Stimulated activated CD4-positive, alpha-beta T cell treated with anti-CD3 and anti-CD28 coated beads, Interleukin-1b, Interleukin-23, amount 100 ng/mL, for 48 hours (primary cell): ENCODE measurements around the gene CNGB1.
"Not testable (repeated sequence)": the region's sequence is repeated elsewhere in the genome, so short reads cannot be mapped to it uniquely, and the experiment has no call there.

Source experiments
- DNase-seq: peaks from one replicate; pipeline ENCODE4 v3.0.0-alpha.2; 2020

Gene CNGB1

DNA sequence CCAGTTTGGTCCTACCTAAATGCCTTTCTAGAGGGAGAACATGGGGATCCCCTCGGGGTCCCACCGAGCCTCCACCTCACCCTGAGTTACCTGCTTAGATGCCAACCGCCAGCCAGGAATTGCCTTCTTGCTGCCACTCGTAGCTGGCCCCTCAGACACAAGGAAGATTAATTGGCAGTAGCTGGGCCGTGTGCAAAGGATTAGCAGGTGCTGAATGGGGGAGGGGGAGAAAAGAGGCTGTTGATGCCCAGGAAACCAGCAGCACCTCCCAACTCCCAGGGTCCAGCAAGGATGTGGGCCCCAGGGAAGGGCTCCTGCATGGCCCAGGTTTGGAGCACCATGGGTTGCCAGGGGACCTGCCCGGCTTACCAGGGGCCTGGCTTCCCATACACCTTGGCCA lies at the start of gene CNGB1:
Gene CNGB1, minus strand, starts transcription at position 159 of the 400 bp plus-strand sequence. CDS start 3,842 bp downstream, outside the sequence.
- DNase-seq: no peak

DNA sequence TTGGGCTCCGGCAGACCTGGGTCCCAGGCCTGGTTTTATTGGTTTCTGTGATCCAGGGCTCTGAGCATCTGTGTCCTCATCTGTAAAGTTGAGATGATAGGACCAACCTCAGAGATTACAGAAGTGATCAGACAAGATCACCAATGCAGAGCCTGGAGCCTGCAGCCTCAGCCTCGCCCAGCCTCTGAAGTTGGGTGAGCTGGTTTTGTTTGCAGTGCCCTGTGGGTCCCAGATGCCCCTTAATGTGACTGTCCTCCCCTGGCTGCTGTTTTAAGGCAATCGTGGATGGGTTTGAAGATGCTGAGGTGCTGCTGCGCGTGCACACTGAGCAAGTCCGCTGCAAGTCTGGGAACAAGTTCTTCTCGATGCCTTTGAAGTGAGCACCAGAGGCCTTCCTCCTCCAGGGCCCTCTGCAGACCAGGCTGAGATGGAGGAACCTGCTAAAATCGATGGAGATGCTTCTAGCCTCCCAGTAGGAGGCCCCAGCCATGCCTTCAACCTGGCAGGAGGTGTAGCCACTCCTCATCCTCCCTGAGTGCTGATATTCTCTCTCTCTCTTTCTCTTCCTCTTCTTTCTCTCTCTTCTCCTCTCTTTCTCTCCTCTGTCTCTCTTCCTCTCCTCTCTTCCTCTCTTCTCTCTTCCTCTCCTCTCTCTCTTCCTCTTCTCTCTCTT lies 49.1 kb upstream of the CNGB1 start:
- DNase-seq: no peak

DNA sequence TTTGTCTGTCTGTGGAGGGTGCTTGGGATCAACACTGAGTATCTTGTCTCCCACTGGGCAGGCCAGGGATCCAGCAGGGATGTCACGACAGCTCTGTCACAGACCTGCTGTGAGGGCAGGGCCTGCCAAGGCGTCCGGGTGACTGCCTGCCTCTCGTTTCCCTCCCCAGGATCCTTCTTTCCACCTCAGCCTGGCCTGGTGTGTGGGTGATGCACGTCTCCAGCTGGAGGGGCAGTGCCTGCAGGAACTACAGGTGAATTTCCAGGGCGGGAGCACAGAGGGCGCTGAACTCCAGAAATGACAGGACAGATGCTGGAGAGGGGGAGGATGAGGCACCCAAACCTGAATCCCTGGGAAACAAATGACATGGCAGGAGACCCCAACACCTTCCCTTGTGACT lies 47.9 kb upstream of the CNGB1 start:
- DNase-seq: no peak

DNA sequence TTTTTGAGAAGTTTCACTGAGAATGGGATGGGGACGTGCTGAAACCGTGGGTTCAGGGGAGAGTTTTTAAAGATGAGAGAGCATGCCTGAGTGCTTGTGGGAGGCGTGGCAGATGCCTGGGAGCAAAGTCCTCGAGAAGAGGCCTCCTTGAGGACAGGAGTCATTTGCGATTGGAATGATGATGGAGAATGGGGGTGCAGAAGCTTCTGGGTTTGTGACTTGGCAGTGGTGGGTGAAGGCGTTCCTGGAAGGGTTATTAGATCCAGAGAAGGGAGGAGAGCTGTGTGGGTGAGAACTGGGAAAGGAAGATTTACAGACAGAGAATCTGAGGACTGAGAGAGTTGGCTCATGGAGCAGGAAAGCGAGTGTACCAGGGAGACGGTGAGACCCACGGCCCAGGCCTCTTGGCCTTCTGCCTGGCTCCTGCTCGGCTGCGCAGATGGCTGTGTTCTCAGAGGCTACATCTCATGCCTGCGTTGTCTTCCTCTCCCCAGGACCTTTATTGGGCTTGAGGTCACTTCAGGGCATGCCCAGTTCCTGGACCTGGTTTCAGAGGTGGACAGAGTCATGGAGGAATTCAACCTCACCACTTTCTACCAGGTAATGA lies 46.0 kb upstream of the CNGB1 start:
- DNase-seq: no peak

DNA sequence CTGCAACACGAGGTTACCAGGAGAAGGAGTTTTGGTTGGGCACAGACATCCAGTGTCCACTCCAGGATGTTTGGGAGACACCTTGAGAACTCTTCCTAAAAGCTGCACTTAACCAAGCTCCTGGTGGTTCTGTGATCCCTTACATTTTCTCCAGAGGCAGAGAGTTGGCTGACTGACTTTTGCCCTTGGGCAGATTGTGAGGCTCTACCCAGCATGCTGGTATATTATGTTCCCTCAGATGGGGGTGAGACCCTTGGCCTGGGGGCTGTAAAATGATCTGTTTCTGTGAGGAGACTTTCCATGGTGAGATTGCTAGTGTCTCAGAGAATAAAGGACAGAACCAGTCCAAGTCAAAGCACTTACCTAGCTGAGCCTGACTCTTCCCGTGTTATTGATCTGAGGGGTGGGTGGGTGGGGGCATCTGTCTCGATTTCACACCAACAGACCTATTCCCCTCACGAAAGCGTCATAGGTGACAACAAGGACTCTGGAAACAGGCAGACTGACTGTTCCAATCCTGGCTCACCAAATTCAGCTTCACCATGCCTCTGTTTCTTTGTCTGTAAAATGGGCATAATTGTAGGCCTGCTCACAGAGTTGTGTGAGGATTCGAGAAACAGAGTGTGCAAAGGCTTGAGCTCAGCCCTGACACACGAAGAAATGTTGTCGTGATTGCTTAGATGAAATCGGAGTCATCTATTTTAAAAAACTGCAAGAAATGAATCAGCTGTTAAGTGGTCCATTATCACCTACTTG lies 42.5 kb upstream of the CNGB1 start:
- DNase-seq: no peak

DNA sequence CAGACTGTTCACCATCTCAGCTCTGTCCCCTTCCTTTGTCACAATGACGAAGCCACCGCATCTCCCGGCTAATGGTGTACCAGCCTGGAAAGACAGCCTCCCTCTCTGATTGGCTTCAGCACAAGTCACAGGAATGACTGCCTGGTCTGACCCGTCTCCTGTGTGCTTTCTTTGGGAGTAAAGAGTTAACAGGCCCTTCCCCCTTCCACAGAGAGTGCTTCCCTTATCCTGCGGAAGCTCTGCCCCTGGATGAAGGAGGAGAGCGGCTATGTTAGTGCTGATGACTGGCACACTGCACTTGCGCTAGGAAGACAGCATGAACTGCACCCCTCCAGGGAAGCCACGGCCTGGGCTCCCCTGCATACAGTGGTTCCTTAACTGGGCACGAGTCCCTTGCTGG lies 41.6 kb upstream of the CNGB1 start:
- DNase-seq: no peak

DNA sequence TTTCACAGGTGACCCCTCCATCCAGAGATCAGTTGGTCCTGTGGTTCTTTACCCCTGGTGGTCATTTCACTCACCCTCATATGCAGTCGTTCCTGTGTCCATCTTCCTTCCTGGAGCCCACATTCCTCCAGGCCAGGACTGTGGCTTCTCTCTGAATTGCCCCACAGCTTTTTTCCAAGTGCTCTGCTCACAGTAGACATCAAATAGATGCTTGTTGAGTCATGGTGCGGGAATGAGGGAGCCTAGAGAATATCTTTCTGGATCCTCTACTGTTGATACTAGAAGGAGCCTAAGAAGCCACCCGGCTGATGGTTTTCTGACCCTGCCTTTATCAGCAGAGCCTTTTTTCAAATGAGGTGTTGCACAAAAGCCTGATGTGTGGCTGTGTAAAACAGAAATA lies 40.7 kb upstream of the CNGB1 start:
- DNase-seq: no peak

DNA sequence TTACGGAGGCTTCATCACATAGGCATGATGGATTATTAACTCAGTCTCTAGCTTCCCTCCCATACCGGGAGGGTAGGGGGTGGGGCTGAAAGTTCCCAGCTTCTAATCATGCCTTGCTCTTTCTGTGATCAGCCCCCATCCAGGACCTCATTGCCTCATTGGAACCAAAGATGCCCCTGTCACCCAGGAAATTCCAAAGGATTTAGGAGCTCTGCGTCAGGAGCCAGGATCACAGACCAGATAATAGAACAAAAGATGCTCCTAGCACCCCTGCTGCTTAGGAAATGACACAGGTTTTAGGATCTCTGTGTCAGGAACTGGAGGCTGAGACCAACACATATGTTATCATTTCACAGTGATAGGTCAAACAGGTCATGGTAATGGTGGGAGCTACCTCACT lies 40.0 kb upstream of the CNGB1 start:
- no peak for DNase-seq

DNA sequence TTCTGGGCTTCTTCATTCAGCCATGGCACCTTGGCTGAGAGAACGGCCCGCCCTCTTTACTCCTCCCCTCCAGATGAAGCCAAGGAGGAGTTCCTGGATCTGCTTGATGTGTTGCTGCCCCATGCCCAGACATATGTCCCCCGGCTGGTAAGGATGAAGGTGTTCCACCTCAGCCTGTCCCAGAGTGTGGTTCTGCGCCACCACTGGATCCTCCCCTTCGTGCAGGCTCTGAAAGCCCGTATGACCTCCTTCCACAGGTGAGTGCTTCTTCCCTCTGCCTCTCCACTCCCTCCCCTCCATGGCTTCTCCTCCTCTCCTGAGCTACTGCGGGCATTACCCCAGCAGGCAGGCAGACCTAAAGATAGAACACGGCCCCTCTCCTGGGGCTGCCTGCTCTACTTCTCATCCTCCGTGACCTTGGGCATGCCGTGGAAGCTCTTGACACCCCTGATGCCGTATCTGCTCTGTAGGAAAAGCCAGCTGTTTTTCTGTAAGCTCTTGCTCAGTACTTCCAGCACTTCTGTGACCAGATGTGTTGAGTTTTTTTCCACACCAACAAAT lies 39.0 kb upstream of the CNGB1 start:
- no peak for DNase-seq

DNA sequence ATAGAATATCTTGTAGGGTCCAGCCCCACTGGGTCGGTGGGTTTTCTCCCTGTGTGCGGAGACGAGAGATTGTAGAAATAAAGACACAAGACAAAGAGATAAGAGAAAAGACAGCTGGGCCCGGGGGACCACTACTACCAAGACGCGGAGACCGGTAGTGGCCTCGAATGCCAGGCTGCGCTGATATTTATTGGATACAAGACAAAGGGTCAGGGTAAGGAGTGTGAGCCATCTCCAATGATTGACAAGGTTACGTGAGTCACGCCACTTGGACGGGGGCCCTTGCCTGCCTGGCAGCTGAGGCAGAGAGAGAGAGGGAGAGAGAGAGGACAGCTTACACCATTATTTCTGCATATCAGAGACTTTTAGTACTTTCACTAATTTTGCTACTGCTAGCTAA lies 33.8 kb upstream of the CNGB1 start:
- DNase-seq: not testable (repeated sequence)

DNA sequence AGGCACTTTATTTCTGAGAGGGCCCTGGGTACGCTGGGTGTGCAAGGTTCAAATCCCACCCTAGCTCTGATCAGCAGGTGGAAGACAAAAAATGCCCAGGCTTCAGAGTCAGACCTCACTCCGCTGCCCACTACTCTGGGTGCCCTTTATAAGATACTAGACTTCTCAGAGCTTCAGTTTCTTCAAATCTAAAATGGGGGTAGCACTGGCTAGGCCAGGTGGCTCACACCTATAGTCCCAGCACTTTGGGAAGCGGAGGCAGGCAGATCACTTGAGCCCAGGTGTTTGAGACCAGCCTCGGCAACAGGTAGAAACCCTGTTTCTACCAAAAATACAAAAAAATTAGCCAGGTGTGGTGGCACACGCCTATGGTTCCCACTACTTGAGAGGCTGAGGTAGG lies 32.0 kb upstream of the CNGB1 start:
- DNase-seq: no peak

DNA sequence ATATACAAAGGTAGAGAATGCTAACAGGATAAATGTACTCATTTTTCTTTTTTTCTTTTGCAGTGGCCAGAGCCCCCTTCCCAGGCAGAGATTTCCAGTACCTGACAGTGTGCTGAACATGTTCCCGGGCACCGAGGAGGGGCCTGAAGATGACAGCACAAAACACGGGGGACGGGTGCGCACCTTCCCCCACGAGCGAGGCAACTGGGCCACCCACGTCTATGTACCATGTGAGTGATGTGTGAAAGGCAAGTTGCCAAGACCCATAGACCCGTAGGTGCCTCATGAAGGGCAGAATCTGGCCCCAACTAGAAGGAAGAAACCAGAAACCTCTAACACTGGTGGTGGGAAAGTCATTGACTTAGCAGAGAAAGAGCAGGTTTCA lies 31.5 kb upstream of the CNGB1 start:
- DNase-seq: no peak

DNA sequence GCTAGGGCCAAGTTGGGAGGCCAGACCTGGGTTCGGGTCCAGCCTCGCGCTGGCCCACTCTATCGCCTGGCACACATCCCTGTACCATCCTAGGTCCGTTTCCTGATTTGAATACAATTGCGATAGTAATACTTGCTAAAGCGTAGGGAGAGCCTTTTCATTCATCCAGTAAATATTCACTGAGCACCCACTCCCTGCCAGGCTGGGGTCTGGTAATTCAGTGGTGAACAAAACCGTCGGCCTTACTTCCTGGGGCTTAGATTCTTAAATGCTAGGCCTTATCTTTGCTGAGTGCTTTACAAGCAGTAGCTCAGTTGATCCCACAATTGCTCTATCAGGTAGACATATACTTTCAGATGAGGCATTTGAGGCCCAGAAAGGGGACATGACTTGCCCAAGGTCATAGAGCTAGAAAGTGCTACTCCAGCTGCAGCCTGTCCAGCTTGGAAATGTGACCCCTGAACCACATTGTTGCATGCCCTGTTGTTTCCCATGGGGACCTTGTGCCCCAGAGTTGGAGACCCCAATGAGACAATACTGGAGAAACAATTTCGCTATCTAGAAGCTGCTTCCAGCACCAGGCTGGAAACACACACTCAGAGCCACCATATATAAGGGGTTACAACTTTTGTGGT lies 31.0 kb upstream of the CNGB1 start:
- no peak for DNase-seq

DNA sequence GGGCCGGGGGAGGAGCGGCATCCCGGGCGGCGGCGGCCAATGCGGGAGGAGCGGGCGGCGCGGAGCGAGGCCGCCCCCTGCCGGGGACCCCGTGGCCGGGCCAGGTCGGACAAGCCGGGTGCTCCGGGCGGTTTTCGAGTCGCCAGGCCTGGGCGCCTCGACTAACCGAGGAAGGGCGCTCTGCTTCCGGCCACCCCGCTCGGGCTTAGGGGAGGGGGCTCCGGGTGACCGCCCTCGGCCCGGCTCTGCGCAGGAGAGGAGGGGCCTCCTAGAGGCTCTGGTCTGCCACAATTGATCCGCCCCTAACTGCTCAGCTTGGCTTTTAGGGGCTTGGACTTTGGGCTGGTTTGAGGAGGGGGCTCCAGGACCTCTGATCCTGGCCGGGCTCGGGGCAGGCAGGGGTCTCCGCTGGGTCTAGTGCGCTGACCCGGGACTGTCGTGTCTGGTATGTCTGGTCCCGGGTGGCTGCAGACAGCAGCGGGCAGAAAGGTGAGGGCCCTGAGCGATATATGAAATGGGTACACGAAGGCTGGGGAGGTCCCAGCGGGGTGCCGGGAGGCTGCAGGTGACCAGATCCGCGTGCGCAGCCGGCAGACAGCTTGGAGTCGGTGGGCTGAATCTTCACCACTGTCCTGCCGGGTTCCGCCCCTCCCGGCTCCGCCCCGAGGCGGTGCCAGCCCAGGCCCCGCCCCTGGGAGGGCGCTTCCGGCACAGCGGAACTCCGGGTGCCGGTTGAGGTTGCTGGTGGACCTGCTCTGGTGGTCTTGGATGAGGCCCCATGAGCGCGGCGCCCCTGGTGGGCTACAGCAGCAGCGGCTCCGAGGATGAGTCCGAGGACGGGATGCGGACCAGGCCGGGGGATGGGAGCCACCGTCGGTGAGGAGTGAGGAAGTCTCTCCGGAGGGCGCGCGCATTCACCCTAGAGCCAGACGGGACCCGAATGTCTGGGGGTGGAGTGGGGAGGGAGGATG lies 30.1 kb upstream of the CNGB1 start, which contains the start of gene USB1:
Gene USB1, plus strand, starts transcription at position 702 of the 971 bp plus-strand sequence. Its CDS starts 77 bp downstream, at position 779.
- DNase-seq: peak; percentile 78

DNA sequence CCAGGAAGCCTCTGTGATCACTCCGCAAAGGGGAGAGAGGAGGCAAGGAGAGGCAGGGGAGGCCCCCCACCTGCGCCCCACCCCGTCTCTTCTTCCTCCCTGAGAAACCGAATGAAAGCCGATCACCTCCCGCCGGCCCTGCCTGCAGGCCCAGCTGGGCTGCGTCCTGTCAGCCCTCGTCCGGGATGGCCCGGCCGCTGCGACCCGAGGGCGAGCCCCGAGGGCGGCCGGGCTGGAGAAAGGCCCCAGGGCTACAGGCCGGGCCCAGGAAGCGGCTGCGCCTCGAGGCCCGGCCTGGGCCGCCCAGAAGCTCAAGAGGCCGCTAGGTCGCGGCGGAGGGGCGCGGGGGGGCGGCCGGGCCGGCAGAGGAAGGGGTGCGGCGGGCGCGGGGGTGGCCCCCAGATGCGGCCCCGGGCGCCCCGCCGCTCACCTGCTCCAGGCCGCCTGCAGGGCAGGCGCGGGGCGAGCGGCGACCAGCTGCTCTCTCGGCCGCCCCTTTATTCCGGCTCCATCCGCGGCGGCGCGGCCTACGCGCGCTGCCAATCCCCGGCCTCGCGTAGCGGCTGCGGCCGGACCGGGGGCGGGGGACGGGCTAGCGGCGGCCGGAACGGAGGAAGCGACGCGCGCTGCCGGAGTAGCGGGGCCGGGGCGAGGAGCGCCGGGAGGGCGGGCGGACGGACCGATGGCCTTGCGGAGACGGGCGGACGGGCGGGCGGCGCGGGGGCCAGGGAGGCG lies 29.2 kb upstream of the CNGB1 start, which contains the start of gene ZNF319:
Gene ZNF319, minus strand, starts transcription at position 702 of the 735 bp plus-strand sequence. CDS start 2,407 bp downstream, outside the sequence.
- DNase-seq: no peak

DNA sequence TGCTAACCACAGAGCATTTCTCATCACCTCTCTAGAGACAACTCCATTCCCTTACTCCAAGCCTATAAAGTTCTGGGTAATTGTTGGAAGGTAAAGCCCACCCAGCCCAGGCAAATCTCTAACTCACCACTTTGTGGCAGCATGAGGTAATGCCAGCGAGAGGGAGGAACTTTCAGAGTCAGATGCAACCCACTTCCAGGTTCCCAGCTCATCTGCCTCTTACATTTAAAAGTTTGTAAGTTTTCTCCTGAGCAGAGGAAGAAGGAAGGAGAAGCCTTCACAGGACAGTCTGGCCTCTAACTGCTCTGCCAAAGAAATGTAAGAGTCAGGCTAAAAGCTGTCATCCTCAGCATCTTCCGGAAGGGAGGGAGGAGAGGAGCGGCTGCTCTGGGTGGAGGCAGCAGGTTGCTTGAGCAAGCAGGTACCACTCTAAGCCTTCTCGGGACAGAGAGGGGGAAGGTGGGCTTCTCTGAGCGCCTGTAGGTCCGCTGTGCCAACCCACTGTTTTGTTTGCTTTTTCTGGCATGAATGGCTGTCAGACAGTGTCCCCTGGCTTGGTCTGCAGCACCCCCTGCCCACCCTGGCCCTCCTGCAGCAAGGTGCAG lies 28.5 kb upstream of the CNGB1 start:
- DNase-seq: peak; percentile 17

DNA sequence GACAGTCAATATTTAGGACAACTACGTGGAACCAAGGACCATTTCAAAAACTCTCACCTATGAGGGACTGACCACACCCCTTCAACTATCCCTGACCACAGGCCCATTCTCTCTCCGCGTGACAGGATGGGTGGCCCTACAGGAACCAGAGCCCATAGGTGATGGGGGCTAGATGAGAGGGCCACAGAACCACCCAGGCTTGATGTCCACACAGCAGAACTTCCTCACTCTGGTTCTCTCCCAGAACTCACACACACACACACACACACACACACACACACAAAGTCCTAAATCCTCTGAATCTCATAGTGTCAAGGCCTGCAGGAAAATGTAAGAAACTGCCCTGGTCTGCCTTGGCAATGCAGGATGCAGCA lies 28.1 kb upstream of the CNGB1 start:
- DNase-seq: no peak

DNA sequence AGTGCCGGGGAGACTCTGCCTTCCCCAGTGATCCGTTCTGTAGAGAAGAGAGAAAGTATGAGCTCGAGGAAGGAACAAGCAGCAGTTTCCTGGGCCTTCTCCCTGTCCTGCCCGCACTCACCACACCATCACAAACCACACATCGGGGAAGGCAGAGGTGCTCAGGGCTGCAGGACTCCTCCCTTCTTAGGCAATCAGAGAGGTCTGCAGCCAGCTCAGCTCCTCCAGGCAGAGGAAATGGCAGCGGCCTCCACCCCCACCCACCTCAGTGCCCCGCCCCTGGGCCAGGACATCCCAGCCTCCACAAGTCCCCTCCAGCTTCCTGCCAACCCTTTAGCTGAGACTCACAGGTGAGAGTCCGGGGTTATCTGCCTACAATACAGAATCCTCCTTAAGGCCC lies 27.6 kb upstream of the CNGB1 start:
- DNase-seq: peak; percentile 59

DNA sequence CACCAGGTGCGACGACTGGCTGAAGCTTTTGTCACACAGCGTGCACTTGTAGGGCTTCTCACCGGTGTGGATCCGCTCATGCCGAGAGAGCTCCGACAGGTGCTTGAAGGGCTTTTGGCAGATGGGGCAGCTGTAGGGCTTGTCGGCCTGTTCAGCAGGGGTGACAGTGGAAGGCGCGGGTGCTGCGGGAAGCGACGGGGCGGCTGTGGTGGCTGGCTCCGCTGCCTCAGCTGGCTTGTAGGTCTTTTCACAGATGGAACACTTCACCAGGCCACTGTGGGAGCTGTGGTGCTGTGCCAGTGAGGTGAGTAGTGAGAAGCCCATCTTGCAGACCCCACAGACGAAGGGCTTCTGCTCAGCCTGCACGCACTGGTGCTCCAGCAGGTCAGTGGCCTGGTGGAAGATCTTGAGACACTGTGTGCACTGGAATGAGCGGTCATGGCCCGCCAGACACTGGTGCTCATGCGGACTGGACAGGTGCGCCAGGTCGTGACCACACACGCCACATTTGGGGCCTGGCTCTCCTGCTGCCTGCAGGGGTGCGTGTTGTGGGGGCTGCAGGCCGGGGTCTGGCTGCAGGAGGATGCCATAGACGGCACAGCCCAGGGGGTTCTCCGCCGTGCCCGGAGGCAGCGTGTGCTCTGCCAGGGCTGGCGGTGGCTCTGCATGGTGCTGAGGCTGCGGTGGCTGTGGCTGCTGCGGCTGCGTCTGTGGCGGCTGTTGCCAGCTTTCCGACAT lies 26.8 kb upstream of the CNGB1 start:
- no peak for DNase-seq

DNA sequence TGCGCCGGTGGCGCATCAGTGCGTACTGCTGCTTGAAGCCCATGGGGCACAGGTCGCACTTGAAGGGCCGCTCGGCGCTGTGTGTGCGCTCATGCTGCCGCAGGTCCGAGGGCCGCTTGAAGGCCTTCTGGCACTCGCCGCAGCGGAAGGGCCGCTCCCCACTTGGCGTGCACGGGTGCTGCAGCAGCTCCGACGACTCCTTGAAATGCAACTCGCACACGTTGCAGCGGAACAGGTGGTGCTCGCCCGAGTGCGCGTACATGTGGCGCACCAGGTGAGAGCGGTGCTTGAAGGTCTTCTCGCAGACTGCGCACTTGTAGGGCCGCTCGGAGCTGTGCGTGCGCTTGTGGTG lies 26.2 kb upstream of the CNGB1 start:
- DNase-seq: no peak
